Ishikawa (cell line): ENCODE data around the gene PRICKLE2.

Experiments
- CEBPB ChIP-seq: IDR thresholded peaks from 2 replicates; pipeline ENCODE4 v1.6.1; 2012
- EP300 ChIP-seq: IDR thresholded peaks from 2 replicates; pipeline ENCODE4 v1.6.1; 2012; ENCODE audit warnings: borderline replicate concordance
- RAD21 ChIP-seq: IDR thresholded peaks from 2 replicates; pipeline ENCODE4 v1.6.1; 2012; ENCODE audit warnings: low read depth
- TAF1 ChIP-seq: IDR thresholded peaks from 2 replicates; pipeline ENCODE4 v1.6.1; 2012; ENCODE audit warnings: low read depth, mild to moderate bottlenecking
- TEAD4 ChIP-seq: IDR thresholded peaks from 2 replicates; pipeline ENCODE4 v1.6.1; 2012
- YY1 ChIP-seq: IDR thresholded peaks from 2 replicates; pipeline ENCODE4 v1.6.1; 2012; ENCODE audit warnings: low read depth

- TF ChIP-seq CEBPB: no peak
- TF ChIP-seq TAF1: no peak
- no peak for TF ChIP-seq YY1
- no peak for TF ChIP-seq EP300
- TF ChIP-seq RAD21: no peak
- TF ChIP-seq TEAD4: no peak
Observed at GRCh38 chr3:64186667-64187064, 38.6 kb downstream of the PRICKLE2 start.
